ENCODE data around the gene RERE.
"Not testable (repeated sequence)": the region's sequence is repeated elsewhere in the genome, so short reads cannot be mapped to it uniquely, and the experiment has no call there.

The RERE gene

DNA sequence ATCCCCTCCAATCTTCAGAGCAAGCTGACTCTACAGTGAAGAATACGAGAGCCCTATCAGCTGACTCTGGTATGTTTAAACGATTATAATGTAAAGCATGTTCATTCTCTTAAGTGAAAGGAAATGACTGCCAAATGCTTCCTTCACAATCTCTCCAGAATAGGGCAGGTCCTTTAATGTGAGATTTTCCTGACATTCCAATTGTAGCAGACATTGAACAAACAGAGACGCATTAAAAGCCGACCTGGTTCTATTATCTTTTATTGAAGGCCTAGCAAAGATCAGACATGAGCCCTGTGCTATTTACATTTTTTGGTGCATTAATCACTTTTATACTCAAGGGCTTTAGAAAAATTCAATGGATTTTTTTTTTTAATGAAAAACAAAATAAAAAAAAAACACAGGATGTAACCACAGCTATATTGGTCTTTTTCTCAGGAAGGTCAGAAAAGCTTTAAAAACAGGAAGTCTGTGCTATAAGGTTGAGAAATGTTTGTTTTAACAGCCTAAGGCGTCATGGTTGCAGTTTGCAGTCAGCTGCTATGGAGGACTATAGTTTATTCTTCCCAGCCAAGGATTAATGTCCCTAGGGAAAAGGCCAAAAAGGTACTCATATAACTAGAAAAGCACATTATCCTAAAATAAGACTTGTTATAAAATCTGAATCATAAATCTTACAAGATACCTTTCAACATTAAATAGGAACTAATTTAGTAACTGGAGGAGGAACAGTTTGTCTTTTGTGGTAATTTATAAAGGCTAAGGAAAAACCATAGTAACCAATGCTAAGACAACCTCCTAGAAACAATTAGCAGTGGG lies 104.8 kb downstream of the RERE start:
- no peak for DNase-seq

DNA sequence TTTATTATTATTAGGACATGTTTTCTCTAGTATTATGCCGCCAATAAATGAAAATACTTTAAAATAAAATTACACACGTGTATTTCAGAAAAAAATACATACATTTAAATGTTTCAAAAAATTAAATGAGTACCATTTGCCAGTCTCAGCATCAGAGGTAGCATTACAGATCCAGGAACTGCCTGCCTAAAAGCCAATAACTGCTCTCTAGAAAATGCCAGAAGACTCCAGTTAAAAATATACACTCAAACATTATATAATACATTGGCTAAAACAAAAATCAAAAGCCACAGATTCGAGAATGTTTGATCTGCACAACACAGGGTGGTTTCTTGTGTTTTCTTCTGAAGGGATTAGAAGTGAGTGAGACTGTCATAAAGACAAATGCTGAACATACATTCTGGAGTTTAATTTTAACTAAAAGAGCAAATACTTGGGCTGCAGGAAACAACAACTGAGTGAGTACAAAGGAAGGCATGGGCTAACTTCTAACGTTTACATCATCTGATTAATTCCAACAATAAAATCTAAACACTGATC lies 105.5 kb downstream of the RERE start:
- DNase-seq: no peak

DNA sequence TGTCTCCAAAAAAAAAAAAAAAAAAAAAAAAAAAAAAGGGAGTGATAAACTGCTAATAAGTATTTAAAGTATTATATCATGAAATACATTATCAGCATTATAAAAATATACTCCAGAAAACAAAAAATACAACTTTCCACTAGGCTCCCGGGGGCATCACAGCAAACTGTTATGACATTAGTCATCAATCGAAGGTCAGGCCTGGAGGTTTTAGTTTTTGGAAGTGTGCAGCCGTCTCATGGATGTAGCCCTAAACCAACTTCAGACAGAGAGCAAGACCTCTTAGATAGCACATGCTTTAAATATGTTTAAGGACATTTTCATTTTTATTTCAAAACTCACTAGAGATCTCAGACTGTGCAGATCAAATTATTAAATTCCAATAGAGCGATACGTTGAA lies 106.3 kb downstream of the RERE start:
- no peak for DNase-seq

DNA sequence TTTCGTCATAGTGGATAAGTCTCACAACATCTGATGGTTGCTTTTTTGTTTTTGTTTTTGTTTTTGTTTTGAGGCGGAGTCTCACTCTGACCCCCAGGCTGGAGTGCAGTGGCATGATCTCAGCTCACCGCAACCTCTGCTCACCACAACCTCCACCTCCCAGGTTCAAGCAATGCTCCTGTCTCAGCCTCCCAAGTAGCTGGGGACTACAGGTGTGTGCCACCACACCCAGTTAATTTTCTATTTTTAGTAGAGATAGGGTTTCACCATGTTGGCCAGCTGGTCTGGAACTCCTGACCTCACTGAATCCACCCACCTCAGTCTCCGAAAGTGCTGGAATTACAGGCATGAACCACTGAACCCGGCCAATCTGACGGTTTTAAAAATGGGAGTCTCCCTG lies 109.2 kb downstream of the RERE start:
- no peak for DNase-seq

DNA sequence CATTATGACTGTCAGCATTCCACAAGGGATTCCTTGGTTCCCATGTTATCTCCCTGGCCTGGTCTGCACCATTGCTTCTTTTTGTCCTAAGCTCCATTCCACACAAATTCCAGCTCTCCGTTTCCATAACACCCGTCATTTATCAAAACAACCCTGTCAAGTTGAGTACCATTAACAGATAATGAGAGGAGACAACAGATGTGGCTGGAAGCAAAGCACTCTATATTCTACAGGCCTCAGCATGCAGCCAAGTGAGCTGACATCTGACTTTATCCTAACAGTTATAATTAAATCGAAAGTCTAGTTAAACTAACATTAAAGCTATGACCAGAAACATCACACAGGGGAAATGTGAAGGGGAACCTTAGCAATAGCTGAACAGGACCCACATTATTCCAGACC lies 110.4 kb downstream of the RERE start:
- no peak for DNase-seq

DNA sequence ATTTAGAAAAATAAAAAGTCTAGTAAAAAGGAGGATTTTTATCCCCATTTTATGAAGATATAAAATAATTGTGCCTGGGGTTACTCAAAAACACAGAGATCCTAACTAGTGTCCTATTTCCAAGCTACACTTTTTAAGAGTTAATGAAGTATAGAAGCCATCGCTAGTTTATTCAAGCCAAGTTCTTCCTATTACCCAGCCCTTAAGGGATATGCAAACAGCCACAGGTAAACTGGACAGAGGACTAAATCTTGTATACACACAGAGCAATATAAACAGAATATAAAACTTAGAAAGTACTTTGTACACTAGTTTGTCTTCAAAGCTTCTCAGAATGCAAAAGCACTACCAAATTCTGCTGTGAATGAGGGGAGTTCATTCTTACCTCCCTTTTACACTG lies 111.1 kb downstream of the RERE start:
- no peak for DNase-seq

DNA sequence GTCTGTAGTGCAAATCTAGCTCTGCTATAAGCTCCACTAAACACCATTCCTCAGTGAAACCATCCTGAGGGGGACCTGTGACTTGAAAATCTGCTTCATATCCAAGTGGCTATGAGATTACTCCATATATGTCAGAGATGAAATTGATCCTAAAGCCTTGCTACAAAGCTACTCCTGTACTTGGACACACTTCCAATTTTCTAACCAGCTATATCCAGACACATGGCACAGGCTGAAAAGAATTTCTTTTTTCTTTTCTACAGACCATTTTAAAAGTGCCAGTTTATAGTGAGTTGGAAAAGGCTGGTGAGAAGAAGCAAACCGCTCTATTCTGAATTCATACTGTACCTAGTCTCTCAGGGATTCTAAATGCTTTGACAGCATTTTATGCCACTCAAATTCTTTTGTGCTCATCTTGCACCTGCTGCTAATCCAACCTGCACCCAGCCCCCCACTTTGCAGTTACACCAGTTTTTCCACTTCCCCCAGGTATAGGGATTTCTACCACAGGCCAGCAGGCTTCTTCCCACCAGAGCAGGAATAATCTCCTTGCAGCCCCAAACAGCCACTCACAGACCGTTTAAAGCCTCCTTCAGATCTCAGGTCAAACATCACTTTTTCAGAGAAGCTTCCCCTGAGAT lies 112.5 kb downstream of the RERE start:
- no peak for DNase-seq

DNA sequence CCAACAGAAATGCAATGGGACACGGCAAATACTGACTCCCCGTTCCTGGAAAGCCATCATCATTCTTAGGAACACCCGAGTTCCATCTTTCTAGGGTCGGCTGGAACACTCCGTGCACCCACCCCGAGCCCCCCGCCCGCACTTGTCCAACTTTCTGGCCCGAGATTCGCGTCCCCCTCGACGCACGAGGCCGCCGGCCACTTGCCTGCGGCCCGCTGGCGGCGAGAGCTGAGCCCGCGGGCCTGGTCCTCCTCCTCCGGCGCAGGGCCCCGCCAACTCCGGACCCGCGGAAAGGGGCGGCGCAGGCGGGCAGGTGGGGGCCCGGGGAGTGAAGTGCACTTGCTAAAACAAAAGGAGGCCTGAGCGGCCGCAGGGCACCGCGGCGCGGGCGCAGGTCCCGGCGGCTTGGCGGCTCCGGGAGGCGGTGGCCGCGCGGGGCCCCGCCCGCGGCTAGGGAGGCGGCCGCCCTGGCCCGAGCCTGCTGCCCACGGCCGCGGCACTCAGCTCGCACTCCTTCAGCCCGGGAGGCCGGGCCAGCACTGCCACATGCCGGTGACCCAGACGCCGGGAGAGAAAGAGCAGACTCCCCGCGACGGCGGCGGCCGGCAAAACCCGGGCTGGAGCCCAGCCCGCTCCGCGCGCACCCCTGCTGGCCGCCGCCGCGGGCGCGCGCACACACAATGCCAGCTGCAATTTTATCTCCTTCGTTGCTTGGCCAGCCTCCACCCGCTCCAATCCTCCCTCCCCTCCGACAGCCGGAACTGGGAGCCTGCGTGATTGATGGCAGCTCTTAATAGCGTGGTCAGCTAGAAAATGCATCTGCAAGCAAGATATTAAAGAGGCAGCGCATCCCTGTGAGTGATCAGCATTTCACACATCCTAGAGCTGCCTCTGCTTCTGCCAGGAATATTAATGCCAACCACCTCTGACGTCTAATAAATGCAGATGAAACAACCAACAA lies 114.3 kb downstream of the RERE start:
- peak; percentile 21 to 35 for DNase-seq

DNA sequence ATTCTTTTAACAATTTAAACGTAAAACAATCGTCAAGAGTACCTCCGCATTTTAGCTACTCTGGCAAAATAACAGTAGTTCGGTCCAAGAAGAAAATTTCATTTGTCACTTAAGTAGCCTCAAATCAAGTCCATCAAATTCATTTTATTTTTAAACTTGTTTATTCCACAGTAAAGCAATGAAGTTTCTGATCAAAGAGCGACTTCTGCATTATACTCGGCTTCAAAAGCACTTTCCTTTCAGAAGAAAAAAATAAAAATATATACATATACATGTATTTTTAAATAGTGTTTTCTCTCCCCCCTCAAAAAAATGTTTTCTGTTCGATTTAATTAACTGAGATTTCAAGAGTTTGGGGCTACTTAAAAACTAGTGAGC lies 115.0 kb downstream of the RERE start:
- DNase-seq: no peak

DNA sequence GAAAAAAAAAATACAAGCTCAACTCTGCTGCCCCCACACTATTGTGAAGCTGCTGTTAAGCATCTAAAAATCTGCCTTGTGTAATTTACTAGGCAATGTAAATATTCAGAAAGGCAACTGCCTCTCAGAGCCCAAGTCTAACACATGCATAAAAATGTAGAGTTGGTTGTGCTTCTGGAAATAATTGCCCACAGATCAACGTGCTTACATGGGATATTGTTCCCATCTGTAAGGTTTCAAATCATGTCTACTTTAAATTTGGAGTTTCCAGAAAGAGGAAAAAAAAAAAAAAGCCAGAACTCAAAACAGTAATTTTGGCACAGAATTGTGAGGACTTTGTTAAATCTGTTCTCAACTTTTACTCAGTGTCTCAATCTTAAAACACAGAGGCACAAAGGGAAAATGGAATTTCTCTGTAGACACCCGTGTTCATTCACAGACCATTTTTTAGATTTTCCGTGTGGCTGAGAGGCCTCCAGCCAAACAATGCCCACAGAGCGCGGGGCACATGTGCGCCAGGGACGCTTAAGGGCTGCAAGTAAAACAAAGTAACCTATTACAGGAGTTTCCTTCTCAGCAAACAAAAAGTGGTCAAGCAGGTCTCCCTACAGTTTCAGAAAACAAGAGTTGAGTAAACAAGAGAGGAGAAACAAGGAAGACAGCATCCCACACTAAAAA lies 115.5 kb downstream of the RERE start:
- no peak for DNase-seq

DNA sequence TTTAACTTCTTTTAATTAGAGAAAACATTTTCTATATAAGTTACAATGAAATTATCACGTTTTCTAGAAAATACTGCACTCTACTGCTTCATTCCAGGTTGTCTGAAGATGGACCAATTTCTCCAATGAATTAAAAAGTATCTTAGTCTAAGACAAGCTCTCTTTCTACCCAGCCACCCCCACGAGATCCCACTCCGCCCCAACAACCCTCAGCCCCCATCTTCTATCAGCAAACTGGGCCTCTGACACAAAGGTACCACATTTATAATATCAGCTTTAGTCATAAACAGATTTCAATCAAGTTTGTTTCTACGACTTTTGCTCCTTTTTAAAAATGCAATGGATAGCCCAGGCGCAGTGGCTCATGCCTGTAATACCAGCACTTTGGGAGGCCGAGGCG lies 117.8 kb downstream of the RERE start:
- no peak for DNase-seq

DNA sequence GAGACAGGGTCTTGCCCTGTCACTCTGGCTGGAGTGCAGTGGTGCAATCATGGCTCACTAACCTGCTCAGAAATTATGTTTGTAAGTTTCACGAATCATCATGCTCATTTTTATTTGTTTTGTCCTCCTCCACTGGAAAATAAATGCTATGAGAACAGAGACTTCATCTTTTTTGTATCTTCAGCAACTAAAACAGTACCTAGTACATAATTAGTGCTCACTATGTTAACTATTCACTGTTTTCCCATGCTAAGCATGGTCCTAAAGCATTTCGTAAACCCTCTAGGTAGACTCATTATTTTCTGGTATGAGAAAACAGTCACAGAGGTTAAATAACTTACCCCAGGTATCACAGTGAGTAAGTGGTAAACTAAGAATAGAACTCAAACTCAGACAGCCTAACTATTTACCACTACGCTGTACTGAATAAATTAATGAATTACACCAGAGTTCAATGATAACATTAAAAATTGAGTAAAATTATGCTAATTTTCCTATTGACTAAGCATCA lies 118.4 kb downstream of the RERE start:
- DNase-seq: no peak

DNA sequence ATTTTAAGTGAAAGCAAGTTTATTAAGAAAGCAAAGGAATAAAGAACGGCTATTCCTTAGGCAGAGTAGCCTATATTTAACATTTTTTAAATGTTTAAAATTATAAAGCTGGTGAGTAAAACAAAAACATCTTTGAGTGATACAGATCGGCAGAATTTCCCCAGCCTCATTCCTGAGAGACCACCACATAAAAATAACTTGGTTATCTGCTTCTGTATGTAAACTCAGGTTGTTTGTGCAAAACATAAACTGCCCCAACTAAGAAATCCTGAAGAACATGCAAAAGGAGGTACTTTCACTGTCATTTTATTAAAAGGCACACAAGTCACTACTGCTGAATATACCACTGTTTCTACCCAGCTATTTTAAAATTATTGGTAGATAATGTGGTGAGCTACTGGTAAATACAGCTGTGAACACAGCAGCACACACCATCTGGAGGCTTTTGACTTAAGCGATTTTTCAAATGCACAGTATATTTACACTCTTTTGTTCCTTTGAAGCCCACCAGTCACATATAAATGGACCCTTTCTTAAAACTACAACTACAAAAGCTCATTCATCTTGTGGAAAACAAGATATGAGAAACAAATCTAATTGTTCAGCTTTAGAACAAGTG lies 119.3 kb downstream of the RERE start:
- DNase-seq: no peak

DNA sequence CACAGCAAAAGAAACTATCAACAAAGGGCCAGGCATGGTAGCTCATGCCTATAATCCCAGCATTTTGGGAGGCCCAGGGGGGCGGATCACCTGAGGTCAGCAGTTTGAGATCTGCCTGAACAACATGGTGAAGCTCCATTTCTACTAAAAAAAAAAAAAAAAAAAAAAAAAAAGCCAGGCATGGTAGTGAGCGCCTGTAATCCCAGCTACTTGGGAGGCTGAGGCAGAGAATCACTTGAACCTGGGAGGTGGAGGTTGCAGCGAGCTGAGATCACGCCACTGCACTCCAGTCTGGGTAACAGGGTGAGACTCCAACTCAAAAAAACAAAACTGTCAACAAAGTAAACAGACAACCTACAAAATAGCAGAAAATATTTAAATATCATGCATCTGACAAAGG lies 122.0 kb downstream of the RERE start:
- not testable (repeated sequence) for DNase-seq

DNA sequence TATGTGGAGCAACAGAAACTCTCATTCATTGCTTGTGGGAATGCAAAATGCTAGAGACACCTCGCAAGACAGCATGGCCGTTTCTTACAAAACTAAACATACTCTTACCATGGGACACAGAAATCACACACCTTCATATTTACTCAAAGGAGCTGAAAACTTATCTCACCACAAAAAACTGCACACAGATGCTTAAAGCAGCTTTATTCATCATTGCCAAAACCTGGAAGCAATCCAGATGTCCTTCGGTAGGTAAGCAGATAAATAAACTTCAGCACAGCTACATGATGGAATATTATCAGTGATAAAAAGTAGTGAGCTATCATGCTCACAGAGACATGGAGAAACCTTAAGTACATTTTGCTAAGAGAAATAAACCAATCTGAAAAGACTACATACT lies 124.3 kb downstream of the RERE start:
- DNase-seq: no peak

DNA sequence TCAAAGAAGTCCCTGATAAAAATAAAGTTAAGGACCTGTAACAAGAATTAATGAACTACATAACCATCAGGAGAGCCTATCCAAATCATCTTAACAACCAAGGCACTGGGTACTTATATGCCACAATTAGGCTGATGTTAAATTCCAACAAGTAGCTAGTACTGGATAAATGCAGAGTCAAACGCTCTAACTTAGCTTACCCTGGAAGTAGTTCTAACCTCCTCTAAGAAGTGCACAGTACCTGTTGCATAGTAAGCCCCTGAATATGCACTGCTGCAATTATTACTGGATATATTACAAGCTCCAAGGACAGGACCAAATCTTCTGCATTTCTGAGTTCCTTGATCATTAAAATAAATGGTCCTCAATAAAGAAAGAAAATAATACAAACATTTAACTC lies 125.8 kb downstream of the RERE start:
- DNase-seq: no peak

DNA sequence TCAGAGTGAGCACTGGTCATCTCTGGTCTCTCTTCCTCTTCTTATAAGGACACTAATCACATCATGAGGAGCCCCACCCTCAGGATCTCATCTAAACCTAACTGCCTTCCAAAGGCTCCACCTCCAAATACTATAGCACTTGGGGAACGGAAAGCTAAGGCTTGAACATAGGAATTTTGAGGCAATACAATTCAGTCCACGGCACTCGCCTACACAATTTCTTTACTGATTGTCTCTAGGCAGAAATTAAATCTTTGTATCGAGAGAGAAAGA lies 127.3 kb downstream of the RERE start:
- DNase-seq: no peak

DNA sequence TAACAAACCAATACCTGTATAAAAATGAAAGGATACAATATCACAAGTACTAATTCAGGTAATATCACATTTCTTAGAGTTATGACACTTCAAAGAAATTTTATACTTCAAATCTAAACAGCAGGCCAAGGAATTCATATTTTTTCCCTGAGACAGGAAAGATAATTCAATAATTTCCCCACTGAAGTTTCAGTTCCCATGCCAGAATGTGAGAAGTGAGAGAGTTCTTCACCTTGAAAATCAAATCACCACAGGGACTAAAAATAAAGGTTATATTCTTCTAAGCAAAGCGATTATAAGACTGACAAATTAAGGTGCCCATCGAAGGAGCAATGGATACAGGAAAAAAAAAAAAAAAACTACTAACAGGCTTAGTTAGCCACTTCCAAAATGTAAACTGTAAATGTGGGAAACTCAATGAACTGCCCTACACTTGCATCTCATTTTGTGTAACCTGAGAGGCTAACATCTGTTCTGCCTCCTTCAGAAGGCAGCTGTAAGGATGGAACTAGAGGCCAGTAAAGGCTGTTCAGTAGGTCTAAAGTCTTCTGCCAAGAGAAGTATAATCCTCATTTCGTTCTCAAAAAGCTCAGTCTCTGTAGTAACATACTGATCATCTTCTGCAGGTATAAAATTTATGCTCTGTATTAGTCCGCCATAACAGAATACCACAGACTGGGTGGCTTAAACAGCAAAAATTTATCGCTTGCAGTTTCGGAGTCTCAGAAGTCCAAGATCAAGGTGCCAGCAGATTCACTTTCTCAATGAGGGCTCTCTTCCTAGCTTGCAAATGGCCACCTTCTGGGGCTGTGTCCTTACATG lies 127.8 kb downstream of the RERE start:
- no peak for DNase-seq

DNA sequence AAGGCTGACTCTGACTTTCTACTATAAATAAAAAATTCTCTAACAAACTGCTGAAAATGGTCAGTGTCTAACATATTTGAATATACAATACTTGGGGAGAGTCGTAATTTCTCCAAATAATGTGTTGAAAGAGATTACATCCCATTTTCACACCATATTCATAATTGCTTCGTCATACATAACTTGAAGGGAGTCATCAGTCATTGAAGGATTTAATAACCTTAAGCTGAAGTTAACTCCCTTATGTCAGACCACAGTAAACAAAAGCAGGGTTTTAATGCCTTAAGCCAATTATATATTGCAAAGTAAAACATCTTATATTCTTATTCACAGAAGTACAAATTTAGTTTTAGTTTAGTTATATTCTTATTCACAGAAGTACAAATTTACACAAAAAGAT lies 129.9 kb downstream of the RERE start:
- DNase-seq: no peak

DNA sequence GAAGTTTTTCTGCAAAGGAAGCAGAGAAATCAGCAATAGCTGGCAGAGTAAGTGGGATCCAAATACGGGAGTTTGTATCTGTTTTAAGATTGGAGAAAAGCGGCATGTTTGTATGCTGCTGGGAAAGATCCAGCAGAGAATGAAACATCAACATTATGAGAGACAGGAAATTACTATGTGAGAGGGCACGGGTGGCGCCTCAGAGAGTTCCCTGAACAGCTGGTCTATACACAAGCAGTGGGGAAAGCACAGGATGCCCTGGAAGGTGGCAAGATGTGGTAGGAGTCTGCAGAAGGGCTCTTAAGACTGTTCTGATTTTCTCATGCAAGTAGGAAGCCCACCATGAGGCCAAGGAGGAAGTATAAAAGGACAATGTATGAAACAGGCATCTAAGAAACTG lies 130.4 kb downstream of the RERE start:
- no peak for DNase-seq

DNA sequence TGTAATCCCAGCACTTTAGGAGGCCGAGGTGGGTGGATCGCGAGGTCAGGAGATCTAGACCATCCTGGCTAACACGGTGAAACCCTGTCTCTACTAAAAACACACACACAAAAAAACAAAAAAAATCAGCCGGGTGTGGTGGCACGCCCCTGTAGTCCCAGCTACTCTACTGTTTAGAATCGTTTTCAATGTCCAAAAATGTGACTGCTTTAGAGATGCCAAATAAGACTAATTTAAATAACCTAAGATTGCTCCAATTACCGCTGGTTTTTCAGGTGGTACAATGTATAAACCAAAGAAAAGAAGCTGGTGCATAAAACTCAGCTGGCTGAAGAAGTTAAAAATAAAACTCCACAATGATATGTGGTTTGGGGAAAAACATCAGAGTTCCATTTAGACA lies 132.0 kb downstream of the RERE start:
- DNase-seq: no peak
